ENCODE results near the gene WIPF3. TPM values are rescaled to one million over a fixed set of nuclear protein-coding genes. Genes with fewer than 3 reads are reported as not detected.

WIPF3 gene
- total and polyA plus RNA-seq, 2 of the 4 experiments (the other 2 are of a cell fraction): not detected

DNA sequence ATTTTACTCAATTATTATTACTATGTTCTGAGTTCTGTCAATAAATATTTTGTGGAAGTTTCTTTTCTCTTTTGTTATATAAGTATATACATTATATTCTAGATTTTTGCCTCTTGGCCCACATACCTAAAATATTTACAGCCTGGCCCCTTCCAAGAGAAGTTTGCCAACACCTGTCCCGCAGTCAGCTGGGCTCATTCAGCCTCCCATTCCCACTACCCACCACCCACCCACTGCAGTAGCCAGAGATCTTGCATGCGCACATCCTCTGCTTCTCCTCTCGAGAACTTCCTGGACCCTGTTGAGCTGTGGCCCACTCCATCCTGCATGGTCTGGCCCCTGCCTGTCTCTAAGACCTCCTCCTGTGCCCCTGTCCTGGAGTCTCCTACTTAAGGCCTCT, 33.6 kb downstream of the WIPF3 start:
- POLR2A ChIA-PET (ENCODE audit: unreplicated experiment): no interaction called here
- Histone ChIP-seq H3K79me1 (ENCODE audit: low read depth in 1 of 2, low read length in 2 of 2) (no peaks in the 10 kb centered on the region), H2BK120ac (ENCODE audit: low read depth, low read length) (no peak overlapping the region), H3K36me3 (ENCODE audit: control insufficient read depth, insufficient read depth, low read length) (no peaks in the 10 kb centered on the region), H2AK9ac (replicated peaks; ENCODE audit: low read depth, low read length, poor library complexity) (no peak overlapping the region), H3K9ac (ENCODE audit: low read depth, low read length) (no peak overlapping the region), H3K4me2 (ENCODE audit: low read depth, low read length) (no peak overlapping the region), H3K9me1 (ENCODE audit: insufficient read depth, low read length) (no peaks in the 10 kb centered on the region), H3K4ac (ENCODE audit: low read depth, low read length) (no peak overlapping the region), H3K4me3 (ENCODE audit: insufficient read depth, low read depth, low read length) (no peak overlapping the region), H4K20me1 (ENCODE audit: insufficient read depth, low read length) (no peaks in the 10 kb centered on the region), H4K8ac (ENCODE audit: low read depth in 2 of 2, low read length in 2 of 2) (no peak overlapping the region), H3K9me3 (ENCODE audit: control insufficient read depth, insufficient read depth, low read length) (no peaks in the 10 kb centered on the region), H3K27me3 (ENCODE audit: control insufficient read depth, insufficient read depth, low read length) (no peaks in the 10 kb centered on the region; the same call in none of the 2 replicates), H2AFZ (replicated peaks; ENCODE audit: low read length, poor library complexity) (no peak overlapping the region), H4K5ac (ENCODE audit: low read depth, low read length) (no peak overlapping the region), H3K56ac (ENCODE audit: extremely low read depth, insufficient read depth, low read length) (no peak overlapping the region), H3K27ac (ENCODE audit: insufficient read depth, low read length) (no peak overlapping the region), H3K18ac (ENCODE audit: low read depth, low read length) (no peak overlapping the region), H2BK15ac (ENCODE audit: low read depth, low read length) (no peak overlapping the region), H2BK5ac (ENCODE audit: low read depth, low read length, poor library complexity, severe bottlenecking) (no peak overlapping the region), H4K91ac (ENCODE audit: insufficient read depth, low read depth, low read length) (no peak overlapping the region), H3K4me1 (ENCODE audit: control insufficient read depth, insufficient read depth, low read length) (no peaks in the 10 kb centered on the region), H2BK20ac (ENCODE audit: low read depth, low read length) (no peak overlapping the region), H3K23ac (ENCODE audit: low read depth, low read length) (no peak overlapping the region), H3K14ac (replicated peaks; ENCODE audit: low read depth, low read length) (no peak overlapping the region), H2AK5ac (ENCODE audit: low read depth, low read length) (no peak overlapping the region)
- DNase-seq (no peak), ATAC-seq (ENCODE audit: low read depth) (no peak)
- 80% methylated on average over 1 of the region's 3 CpGs; no CpG with 5 or more reads in 1 of the 2 experiments for WGBS, 2 experiments (ENCODE audit: extremely low coverage in 2 of 2, insufficient read length in 1 of 2)
- dilution Hi-C loops (cut with HindIII; ENCODE audit: low sequenced_read_pairs, unreplicated experiment) (no loop called here), intact Hi-C loops (cut with micrococcal nuclease) (no loop called here), in situ Hi-C loops (cut with MboI; ENCODE audit: low sequenced_read_pairs) (no loop called here)
- CTCF ChIA-PET: no interaction called here
- no peak for TF ChIP-seq MAFK (IDR thresholded peaks at IDR 0.05; ENCODE audit: low read depth, low read length)
- BruUV-seq (replicated peaks): no TSS peak

Measured in IMR-90 (cell line).